GM19099 (cell line): Measurements from ENCODE around the gene TAF5.
A peak's percentile ranks its signal among the peaks of the same experiment; 100 is the strongest.

Source experiments
- POLR2A ChIP-seq: IDR thresholded peaks from 3 replicates; pipeline ENCODE4 v1.6.1; 2011; ENCODE audit warnings: low read depth; ENCODE audit not compliant: insufficient read length; ENCODE audit errors: extremely low read depth

The TAF5 gene

DNA sequence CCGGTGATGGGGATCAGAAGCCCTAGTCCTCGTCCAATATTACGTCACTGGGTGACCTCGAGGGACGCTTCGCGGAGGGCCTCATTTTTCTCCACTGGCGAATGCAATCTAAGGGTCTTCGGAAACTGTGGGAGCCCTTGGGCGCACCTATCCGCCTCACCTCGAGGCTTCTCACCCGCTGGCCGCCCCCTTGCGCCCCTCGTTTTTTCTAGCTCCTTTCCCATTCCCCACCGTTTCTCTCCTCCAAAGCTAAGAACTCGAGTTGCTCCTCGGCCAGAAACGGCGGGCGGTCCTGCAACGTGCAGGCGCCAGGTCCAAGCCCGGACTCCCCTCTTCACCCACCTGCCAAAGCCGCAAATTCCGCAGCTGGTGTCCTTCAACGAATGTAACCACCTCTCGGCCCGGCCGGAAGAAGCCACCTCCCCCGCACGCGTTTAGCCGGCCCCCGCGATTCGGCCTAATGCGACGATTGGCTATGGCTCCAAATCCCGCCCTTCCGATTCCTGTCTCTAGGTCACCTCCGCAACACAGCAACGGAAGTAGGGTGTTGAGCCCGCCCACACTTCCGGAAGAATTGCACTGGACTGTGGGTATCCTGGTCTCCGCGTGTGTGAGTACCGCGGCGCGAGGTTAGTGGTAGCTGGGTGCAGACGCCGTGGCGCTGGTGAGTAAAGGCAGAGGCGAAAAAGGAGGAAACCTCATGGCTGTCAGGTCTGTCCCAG, 28.5 kb downstream of the TAF5 start, which contains the start of the genes ATP5MK and PDCD11:
ATP5MK (minus strand) TSS at position 409 of the 722 bp plus-strand sequence. CDS start 4,018 bp downstream, outside the sequence.
PDCD11 (plus strand) TSS at position 560 of the 722 bp plus-strand sequence. CDS start 1,801 bp downstream, outside the sequence.
- TF ChIP-seq POLR2A, result peak; percentile 92

DNA sequence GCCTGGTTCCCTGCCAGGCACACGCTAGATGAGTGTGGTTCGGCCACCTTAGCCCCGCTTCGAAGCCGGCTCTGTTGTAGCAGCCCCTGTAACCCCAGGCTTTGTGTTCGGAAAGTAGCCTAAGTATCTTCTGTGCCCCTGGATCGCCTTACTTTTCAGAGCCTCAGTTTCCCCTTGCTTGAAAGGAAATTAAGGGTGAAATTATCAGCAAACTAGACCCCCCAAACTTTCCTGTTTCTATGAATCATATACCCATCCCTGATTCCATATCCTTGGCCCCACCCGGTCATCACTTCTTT, 29.0 kb downstream of the TAF5 start:
- no peak for TF ChIP-seq POLR2A

GRCh38 chr10:103397191-103397825, 29.5 kb downstream of the TAF5 start:
- no peak for TF ChIP-seq POLR2A

GRCh38 chr10:103413564-103413963, 45.8 kb downstream of the TAF5 start:
- no peak for TF ChIP-seq POLR2A

DNA sequence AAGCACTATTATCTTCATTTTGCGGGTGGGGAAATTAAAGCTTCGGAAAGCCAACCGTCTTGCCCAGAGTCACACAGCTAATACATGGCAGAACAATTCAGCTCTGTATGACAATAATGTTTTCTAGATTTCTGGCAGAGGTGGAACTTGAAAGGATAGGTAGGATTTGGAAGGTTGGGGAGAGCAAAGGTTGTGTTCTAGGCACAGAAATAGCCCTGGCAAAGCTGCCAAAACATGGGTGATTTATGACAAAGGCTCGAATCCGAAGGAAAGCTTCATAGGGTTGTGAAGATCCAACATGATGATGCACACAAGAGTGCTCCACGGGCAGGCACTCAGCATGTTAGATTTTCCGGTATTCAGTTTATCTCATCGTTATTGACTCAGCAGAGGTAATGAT, 47.8 kb downstream of the TAF5 start:
- no peak for TF ChIP-seq POLR2A

- no peak for TF ChIP-seq POLR2A
Observed at GRCh38 chr10:103416436-103417147, 48.8 kb downstream of the TAF5 start.

DNA sequence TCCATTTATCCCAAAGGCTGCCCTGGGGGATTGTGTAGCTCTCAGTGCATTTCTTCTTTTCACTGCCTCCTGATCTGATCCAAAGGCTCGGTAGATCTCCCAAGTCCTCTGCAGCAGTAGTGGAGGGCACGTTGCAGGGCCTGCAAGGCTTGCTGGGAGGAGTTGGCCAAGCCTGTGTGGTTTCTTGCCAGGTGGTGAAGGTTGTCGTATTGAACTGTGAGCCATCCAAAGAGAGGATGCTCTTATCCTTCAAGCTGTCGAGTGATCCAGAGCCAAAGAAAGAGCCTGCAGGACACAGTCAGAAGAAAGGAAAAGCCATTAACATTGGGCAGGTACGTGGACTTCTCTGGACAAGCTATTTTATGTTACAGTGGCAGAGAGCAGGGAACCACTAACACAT, 49.8 kb downstream of the TAF5 start:
- no peak for TF ChIP-seq POLR2A

- no peak for TF ChIP-seq POLR2A
Observed at GRCh38 chr10:103419101-103419500, 51.3 kb downstream of the TAF5 start.

DNA sequence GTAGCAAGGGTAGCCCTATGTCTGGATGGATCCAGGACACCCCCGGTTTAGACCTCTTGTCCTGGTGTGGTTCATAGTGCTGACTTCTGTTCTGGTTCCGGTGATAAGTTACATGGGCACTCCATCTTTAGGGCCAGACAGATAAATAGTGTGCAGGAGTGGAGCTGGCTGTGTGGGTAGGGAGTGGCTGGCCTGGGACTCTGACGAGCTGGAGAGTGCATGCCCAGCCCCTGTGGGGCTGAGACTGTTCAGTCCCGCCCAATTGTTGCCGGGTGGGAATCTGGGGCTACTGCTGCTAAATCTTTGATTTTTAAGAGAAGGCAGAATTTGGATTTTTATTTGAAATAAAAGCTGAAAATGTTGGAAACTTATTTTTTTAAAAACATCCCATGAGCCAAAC, 56.0 kb downstream of the TAF5 start:
- TF ChIP-seq POLR2A, result no peak

- TF ChIP-seq POLR2A, result no peak
Observed at GRCh38 chr10:103427866-103428265, 60.1 kb downstream of the TAF5 start.

DNA sequence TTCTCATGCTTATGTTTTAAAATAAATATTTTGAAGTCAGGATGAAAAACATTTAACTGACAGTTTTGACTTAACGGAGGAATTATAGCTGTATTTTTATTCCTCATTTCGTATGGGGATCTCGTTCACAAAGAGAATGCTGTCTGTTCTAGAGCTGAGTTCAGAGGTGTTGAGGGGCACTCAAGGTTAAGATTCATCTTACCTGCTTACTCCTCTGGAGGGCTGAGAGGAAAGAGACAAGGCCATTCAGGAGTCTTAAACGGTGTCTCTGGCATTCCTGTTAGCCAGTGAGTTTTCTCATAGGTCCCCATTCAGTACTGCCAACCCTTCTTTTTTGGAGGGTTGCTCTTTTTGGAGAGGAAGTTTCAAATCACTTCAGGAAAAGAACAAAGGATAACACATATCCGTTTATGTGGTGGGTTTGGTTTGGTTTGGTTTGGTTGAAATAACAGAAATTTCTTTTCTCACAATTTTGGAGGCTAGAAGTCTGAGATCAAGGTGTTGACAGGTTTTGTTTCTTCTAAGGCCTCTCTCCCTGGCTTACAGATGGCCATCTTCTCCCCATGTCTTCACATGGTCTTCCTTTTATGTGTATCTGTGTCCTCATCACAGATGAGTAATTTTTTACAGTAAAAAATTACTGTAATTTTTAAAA, 61.3 kb downstream of the TAF5 start:
- no peak for TF ChIP-seq POLR2A

DNA sequence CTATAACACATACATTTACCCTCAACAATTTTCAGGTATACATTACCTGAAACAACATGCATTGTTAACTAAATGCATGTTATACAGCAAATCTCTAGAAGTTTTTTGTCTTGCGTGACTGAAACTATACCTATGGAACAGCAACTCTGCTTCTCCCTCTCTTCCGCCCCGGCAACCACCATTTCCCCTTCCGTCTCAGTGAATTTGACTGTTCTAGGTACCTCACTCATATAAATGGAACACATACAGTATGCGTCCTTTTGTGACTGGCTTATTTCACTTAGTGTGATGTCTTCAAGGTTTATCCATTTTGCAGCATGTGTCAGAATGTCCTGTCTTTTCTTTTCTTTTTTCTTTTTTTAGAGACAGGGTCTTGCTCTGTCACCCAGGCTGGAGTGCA, 61.9 kb downstream of the TAF5 start:
- no peak for TF ChIP-seq POLR2A

GRCh38 chr10:103431902-103432301, 64.1 kb downstream of the TAF5 start:
- TF ChIP-seq POLR2A, result no peak

DNA sequence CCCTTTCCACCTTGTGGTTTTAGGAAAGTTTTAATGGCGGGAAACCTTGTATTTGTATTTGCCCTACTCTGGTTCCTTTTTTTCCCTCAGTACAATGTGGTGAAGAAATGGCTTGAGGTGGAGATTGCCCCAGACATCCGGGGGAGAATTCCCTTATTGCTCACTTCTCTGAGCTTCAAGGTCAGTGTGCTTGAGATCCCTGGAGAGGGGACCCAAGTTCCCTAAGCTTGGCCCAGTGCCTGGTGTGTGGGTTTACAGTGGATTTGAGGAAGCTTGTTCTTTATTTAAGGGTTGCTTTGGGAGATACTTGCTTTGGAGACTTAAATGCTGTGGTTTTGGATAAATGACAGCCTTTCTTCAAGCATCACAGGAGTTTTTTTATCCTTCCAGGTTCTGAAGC, 66.1 kb downstream of the TAF5 start:
- TF ChIP-seq POLR2A, result no peak
